GM19035 (cell line): ENCODE data around the gene TUBD1.
"Not testable (repeated sequence)": the region's sequence is repeated elsewhere in the genome, so short reads cannot be mapped to it uniquely, and the experiment has no call there.

Source experiments
- ATAC-seq: cut with Tn5 transposase; IDR thresholded peaks from one replicate; pipeline ENCODE4 v1.9.1; 2021; ENCODE audit not compliant: unreplicated experiment

The TUBD1 gene

GRCh38 chr17:59876107-59876506, 16.6 kb downstream of the TUBD1 start:
- no peak for ATAC-seq

DNA sequence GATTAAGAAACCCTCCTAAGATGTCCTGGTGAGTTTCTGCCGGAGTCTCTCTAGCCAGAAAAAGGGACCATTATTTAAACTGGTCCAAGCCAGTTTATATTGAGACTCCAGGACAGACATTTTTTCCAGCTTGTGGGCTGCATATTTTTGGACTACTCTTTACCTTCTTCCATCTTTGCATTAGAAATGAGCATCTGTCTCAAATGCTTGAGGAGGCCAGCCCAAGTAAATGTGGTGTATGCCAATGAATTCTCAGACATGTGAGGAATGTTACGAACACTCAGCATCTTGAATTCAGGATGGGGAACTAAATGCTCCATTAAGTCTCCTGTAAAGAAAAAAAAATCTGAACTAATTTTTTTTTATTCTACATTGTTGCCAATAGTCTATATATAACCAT, 18.4 kb downstream of the TUBD1 start:
- ATAC-seq: no peak

GRCh38 chr17:59873414-59873813, 19.3 kb downstream of the TUBD1 start:
- not testable (repeated sequence) for ATAC-seq

DNA sequence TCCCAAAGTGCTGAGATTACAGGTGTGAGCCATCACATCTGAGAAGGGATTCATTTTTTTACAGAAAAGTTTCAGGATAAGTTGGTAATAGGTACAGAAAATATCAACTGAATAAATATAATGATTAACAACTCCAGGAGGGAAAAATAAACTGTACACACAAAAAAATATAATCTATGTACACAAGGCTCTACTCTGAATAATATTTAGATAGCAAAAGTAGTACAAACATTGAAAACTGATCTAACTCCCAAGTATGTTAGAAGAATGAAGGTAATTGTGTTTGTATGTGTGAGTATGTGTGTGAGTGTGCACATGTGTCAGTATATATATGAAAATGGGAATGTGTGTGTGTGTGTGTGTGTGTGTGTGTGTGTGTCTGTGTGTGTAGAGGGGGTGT, 20.4 kb downstream of the TUBD1 start:
- ATAC-seq: no peak

GRCh38 chr17:59870482-59870881, 22.3 kb downstream of the TUBD1 start:
- ATAC-seq: no peak

- no peak for ATAC-seq
Measured at GRCh38 chr17:59869941-59870218, 22.9 kb downstream of the TUBD1 start.

GRCh38 chr17:59863616-59864015, 29.1 kb downstream of the TUBD1 start:
- ATAC-seq: no peak

DNA sequence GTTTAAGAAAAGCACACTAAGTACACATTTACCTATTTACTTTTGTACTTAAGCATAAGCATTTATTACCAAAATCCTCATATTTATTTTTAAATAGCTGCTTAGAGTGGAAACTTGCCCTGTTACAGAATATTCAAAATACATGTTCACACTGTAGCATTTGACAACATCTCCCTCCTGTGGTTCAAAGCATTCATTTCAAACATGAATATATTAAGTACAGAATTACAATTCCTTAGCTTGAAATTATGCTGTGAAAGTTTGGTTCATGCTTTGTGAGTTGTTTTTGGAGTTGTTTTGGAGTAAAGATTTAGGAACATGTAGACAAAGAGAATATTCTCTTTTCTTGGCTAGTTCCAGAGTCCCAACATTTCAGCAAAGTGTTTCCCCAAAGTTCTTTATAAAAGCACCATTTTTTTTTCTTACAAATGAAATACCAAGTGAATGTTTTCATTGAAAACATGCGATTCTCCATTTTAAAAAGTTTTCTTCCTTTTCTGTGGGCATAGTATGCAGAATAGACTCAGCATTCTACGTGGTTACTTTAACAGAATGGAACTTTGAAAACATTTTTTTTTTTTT, 33.2 kb downstream of the TUBD1 start:
- ATAC-seq: no peak

DNA sequence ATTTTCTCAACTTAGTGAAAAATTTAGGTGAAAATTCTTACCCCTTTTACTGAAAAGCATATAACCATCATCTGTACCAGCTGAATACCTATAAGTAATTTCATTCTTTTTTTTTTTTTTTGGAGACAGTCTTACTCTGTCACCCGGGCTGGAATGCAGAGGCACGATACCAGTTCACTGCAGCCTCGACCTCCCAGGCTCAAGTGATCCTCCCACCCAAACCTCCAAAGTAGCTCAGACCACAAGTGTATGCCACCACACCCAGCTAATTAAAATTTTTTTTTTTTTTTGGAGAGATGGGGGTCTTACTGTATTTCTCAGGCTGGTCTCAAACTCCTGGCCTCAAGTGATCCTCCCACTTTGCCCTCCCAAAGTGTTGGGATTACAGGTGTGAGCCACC, 33.8 kb downstream of the TUBD1 start:
- no peak for ATAC-seq

DNA sequence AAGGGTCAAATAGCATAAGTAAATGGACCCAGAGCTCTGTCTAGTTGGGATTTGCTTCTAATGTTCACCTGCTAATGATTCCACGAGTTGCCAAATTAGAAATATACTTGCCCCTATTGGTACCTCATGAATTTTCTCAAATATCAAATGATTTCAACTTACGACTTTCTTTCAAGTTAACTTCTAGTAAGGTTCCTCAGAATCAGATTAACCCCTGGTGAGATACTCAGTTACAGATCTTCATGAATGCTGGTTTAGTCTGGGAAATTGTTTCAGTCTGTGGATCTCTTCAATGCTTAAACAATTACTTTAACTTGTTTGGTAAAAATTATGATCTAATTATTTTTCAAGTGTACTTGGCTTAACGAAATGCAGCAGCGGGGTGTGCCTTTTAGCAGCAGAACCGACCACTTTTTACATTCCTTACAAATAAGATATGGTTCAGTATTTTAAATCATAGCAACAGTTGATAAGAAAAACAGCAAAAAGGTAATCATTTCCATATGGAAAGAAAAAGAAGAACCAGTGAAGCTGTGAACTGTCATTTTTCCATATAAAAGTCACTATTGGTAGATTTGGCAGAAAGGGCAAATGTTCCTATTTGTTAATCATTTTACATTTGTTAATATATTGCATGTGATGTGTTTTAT, 34.5 kb downstream of the TUBD1 start:
- ATAC-seq: no peak

DNA sequence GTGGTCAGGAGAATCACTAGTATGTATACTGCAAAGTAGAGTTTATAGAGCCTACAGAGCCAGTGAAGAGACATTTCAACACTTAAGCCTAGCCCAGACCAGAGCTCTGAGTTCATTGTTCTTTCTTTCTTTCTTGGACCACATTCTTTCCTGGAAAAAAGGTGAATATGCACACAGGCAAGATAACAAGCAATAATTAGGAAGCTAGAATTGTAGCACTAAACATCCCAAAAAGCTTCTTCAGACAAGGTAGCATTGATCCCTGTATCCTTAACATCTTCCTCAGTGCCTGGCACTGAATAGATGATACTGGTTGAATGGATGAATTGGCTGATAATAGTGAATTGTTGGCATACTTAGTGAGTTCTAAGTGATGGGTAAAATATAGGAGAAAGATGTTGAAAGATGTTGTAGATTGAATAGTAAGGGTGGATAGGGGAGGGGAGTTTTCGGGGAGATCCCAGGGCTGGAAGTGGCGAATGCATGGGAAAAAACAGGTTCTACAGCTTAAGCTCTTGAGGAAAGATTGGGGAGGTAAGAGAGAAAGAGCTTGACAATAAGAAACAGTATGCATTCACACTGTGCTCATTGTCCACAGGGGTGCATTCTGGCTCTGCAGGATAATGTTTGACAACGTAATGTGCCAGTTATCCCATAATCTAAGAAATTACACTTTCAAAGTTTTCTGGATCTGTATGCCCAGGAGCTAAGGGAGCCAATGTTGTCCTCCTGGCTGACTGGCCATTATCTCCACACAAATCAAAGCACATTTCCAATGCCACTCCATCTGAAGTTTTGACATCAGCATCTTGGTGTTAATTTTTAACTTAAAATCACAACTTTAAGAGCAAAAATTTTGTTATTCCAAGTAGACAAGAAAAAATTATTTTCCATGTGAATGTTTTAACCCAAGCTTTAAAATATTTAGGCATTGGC, 35.6 kb downstream of the TUBD1 start:
- ATAC-seq: no peak

DNA sequence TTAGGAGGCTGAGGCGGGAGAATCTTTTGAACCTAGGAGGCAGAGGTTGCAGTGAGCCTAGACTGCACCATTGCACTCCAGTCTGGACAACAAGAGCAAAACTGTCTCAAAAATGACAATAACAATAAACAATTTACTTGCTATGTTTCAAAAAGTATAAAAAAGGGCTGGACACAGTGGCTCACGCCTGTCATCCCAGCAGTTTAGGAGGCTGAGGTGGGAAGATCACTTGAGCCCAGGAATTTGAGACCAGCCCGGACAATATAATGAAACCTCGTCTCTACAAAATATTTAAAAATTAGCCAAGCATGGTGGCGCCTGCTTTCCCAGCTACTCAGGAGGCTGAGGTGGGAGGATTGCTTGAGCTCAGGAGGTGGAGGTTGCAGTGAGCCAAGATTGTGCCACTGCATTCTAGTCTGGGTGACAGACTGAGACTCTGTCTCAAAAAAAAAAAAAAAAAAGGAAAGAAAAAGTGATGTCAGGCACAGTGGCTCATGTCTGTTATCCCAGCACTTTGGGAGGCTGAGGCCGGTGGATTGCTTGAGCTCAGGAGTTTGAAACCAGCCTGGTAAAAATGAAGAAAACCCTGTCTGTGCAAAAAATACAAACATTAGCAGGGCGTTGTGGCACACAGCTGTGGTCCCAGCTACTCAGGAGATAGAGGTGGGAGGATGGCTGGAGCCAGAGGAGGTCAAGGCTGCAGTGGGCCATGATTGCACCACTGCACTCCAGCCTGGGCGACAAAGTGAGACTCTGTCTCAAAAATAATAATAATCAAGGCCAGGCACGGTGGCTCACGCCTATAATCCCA, 38.6 kb downstream of the TUBD1 start:
- ATAC-seq: not testable (repeated sequence)

DNA sequence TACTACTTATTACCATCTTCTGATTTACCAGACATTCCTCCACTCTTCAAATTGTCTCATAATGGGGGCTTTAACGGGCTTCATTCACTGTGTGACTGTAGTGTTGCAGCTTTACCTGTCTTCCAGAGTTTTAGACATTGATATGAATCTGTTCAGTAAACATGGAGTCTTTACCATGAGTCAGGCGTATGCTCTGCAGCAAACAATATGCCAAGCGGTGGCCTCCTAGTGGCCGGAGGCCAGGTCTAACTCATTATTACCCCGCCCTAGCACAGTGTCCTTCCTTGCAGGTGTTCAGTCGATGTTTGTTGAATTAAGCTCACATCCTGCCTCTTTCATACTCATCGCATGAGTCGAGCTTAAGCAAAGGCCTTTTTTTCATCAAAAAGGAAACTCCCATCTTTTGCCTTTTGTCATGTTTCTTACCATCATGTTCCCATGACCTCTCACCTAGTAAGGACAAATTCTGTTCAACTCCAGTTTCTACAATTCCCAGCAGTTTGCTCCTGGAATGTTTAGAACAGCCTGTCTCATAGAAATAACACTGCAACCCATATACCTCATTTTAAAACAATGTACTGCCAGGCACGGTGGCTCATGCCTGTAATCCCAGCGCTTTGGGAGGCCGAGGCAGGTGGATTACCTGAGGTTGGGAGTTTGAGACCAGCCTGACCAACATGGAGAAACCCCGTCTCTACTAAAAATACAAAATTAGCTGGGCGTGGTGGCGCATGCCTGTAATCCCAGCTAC, 39.4 kb downstream of the TUBD1 start:
- no peak for ATAC-seq

- ATAC-seq: not testable (repeated sequence)
Measured at GRCh38 chr17:59852847-59853167, 39.9 kb downstream of the TUBD1 start.

DNA sequence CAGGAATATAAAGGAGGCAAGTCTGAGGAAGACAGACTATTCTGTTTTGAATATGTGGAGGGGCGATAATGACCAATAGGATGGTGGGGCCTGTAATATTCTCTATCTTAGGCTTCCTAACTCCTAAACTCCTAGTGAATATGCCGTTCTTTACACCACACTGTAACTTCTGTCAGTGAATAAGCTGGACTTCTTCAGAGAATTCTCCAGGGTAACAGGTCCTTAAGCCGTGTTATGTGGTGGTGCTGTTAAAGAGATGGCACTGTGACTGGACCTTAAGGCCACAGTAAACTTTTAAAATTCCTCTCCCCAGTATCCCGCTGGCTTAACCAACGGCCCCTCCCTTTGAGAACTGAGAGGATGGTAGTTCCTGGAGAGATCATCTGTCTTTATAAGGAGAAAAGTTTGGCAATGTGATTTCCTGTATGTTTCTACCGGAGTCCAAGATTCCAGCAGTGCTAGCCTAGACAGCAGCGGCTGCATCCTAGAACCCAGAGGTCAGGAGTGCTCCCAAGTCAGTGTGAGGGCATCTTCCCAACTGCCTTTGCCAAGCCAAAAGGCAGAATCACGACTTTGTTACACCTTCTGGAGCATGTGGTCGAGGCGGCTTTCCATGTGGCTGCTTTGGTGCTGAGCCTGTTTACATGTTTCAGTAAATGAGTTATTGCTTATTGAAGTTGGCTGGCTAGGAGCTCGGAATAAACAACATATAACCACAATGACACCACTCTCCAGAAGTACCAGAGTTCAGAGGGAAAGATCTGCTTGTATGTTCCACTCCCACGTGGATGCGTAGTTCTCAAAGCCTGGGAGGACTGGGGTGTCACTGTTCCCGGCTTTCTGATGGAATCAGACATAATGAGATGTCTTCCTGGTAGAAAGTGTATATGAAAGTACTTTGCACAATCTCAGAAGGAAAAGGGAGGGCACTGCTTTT, 41.0 kb downstream of the TUBD1 start:
- no peak for ATAC-seq

DNA sequence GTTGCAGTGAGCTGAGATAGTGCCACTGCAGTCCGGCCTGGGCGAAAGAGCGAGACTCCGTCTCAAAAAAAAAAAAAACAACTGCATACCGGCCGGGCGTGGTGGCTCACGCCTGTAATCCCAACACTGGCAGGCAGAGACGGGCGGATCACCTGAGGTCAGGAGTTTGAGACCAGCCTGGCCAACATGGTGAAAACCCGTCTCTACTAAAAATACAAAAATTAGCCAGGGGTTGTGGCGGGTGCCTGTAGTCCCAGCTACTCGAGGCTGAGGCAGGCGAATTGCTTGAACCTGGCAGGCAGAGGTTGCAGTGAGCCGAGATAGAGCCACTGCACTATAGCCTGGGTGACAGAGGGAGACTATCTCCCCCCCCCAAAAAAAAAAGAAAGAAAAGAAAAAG, 42.4 kb downstream of the TUBD1 start:
- ATAC-seq: not testable (repeated sequence)

GRCh38 chr17:59848778-59849177, 44.0 kb downstream of the TUBD1 start:
- ATAC-seq: peak; percentile 46

GRCh38 chr17:59848385-59848668, 44.4 kb downstream of the TUBD1 start:
- no peak for ATAC-seq

DNA sequence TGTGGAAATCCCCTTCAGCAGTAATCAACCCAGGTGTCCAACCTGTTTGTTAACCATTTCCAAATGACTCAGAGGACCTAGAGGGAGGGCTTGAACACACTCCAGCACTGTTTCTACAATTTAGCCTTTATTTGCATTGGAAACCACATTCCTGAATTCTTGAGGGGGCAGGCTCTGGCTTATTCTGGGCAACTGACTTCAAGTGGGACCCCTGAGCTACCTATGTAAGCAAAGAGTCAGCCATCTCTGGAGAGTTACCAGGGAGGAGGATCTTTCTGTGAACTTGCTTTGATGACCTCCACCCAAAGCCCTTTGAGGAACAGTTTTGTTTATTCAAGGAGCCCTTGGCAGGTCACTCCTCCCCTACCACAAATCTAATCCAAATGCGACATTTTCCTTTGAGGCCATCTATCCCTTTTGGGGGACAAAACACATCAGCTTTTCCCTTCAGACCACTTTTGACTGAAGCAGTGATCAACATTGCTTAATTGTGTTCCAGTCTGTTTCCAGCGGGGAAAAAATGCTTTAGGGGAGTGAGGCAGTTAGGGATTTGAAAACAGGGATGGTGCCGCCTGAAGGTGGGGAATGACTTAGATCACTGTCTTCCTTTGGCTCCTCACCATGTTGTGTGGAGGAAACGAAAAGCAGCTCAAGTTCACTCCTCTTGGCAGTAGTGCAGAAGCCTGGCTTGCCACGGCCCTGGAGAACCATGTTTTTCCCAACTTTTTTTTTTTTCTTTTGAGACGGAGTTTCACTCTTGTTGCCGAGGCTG, 46.2 kb downstream of the TUBD1 start:
- peak; percentile 41 for ATAC-seq
